SW 1271 (cell line): ENCODE measurements around the gene MANEAL.

ENCODE experiments used
- DNase-seq, 2 experiments: peaks; one replicate each; lab custom pipeline; 2025; lab: John Stamatoyannopoulos, UW

Gene MANEAL

DNA sequence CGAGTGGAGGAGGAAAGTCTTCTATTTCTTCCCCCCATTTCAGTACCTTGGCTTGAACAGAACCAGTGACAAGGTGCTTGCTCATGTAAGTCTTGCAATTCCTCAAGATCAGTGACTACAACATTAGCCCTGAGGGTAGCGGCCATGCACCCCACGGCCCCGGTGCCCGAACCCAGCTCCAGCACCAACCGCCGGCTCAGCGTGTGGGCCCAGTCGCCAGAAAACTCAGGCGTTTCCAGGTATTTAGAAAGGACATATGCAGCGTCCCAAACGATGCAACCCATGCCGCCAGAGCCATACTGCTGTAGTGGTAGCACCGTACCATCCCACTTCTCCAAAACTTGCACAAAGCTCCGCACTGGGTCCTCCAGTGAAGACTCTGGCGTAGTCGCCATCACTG is 11.2 kb upstream of the MANEAL start:
- no peak for DNase-seq

DNA sequence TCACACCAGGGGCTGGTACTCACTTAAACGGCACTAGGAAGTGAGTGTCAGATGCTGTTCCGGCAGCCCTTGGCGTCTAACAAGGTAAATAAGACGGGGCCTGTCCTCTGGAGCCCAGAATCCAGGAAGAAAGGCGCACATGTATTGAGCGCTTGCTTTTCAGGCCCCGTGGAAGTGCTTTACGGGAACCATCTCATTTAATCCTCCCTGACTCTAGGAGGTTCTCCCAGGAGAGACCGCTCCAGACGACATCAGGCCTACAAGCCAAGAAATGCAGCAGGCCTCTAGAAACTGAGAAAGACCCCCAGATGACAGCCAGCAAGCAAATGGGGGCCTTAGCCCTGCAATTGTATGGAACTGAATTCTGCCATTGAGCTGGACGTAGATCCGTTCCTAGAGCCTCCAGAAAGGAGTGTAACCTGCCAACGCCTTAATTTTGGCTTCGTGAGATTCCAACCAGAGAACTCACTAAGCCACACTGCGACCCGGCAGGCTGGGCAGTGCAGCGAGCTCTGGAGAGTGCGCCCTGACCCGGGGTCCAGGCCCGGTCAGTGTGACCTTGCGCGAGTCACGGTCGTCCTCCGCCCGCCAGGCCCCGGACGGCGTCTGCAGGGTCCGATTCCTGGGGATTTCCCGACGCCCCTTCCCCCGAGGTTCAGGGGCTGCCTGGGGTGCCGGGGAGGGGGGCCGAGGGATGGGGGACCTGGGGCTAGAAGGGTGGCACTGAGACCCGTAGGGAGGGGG is 532 bp upstream of the MANEAL start:
- DNase-seq = no peak

DNA sequence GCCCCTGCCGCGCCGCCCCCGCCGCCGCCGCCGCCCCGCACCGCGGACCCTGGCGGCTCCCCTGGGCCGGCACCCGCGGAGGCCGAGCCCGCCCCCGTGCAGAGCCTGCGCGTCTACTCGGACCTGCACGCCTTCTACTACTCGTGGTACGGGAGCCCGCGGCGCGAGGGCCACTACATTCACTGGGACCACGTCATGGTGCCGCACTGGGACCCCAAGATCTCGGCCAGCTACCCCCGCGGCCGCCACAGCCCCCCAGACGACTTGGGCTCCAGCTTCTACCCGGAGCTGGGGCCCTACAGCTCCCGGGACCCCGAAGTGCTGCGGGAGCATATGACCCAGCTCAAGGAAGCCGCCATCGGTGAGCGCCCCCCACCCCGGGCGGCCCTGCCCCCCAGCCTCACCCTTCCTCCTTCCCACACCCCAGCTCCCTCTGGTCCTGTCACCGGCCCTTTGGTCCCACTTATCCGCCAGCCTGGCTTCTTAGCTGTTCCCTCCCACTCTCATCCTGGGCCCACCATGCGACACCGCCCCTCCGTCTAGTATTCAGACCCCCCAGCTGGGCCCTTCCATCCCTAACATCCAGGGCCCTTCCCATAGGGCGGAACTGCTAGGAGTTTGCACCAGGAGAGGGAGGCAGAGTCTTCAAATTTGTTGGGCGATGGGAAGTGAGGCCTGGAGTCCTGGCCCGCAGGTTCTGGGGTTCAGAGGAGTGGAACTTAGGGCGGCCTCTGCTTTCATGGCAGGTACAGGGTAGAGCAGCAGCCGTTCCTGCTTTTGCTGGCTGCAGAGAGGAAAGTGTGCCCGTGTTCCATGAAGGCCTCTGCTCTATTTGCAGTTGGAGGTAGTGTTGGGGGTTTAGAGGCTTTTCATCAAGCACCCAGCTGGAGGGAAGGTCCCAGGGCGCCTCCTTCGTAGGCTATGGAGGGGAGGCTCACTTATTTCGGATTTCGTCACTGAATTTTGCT is 1.0 kb downstream of the MANEAL start:
- no peak for DNase-seq

DNA sequence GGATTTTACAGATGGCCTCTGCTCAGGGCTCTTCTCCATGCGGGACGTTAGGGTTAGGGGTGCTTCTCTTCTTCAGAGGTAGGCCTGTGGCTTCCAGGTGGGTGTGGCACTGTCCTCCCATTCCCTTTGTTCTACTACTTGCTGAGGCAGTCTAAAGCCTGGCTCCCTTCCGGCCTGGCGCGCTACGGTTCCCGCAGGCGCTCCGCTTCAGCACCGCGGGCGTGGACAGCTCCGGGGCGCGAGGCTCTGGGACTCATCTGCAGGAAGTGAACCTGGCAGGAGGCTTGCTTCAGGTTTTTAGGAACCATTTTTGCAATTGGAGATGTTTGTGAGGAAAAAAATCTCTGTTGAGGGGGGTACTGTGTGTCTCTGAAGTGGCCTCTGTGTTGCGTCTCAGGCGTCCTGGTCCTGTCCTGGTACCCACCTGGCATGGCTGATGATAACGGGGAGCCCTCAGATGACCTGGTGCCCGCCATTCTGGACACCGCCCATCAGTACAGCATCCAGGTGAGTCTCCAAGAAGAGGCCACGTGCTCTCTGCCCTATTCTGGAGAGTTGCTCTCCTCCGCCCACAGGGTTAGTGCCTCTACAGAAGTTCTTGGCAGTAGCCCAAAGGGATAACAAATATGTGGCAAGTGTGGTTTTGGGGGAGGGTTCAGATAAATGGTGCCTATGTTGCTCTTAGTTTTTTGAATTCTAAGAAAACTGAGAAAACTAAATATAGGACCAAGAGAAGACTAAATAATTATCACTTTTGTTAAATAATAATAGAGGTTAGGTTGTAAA is 1.9 kb downstream of the MANEAL start:
- DNase-seq = no peak

DNA sequence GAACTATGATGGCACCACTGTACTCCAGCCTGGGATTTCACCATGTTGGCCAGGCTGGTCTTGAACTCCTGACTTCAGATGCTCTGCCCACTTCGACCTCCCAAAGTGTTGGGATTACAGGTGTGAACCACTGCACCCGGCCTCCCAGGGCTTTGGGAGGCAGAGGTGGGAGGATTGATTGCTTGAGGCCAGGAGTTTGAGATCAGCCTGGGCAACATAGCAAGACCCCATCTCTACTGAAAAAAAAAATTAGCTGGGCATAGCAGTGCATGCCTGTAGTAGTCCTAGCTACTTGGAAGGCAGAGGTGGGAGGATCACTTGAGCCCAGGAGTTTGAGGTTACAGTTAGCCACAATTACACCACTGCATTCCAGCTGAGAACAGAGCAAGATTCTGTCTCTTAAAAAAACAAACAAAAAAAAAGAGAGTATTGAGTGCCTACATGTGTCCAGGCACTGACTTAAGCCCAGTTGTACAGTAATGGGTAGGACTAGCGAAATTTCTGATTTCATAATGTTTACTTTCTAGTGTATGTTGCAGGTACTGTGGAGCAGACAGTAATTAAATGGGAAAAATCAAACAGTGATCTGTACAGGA is 4.2 kb downstream of the MANEAL start:
- DNase-seq = no peak

DNA sequence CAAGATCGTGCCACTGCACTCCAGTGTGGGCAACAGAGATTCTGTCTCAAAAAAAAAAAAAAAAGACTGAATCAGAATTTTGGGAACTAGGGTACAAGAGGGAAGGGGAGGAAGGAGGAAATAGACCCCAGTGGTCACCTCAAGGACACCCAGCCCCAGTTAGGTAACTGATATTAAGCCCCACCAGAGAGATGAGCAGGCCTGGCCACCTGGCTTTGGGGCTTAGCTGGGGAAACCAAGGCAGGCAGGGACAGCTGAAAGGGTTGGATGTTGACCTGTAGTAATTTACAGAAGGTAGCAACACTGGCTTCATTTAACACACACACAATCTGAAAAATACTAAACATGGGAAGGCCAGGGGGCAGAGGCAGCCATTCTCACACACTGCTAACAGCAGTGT is 8.8 kb downstream of the MANEAL start:
- no peak for DNase-seq

DNA sequence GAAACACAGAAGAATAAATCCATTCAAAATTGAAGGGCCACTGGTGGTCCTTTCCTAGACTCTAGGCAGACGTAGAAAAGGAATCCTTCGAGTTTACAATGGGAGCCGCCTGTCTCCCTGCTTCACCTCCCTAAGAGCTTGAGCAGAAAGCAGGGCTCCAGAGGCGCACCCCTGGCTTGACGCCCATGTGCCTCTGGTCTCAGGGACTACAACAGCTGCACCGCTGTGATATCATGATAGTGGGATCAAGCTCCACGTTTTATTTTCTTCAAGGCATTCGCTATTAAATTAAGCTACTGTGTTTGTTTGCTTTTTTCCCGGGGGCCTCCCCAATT is 13.5 kb downstream of the MANEAL start:
- no peak for DNase-seq

DNA sequence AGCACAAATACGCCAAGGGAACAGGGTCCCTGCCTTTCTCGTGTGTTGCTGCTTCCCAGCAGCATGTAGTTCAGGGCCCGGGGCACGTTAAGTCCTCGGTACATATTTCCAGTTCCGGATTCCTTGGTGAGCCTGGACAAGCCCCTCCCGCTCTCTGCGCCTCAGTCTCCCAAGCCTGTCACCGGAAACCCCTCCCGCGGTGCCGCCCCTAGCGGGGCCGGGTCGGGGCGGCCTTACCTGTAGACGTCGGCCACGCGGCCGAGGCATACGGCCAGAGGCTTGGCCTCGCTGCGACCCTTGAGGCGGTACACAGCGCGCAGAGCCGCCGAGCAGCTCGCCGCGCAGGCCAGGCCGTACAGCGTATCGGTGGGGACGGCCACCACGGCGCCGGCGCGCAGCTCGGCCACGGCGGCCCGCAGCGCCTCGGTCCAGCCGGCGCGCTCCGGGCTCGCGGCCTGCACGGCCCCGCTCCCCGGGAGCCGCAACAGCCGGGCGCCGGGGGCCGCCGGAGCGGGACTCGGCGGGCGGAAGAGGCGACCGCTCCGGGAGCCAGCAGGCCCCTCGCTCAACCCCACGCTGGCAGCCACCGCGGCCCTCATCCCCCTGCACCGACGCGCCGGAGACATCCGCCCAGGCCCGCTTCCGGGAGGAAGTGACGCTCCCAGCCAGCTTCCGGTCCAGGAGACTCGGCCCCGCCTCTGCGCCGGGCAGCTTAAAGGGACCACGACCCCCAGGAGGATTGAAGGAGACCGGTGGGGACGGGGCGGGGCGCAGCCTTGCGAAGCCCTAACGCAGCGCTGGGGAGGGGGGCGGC is 14.1 kb downstream of the MANEAL start, which contains the start of the genes C1orf122 and YRDC:
Gene C1orf122 (plus strand): TSS at position 236 of the 814 bp plus-strand sequence. CDS start 615 bp downstream, outside the sequence.
Gene YRDC (minus strand): TSS at position 654 of the 814 bp plus-strand sequence. CDS start 28 bp downstream, at position 626.
- peak; percentile 74 to 81 for DNase-seq

DNA sequence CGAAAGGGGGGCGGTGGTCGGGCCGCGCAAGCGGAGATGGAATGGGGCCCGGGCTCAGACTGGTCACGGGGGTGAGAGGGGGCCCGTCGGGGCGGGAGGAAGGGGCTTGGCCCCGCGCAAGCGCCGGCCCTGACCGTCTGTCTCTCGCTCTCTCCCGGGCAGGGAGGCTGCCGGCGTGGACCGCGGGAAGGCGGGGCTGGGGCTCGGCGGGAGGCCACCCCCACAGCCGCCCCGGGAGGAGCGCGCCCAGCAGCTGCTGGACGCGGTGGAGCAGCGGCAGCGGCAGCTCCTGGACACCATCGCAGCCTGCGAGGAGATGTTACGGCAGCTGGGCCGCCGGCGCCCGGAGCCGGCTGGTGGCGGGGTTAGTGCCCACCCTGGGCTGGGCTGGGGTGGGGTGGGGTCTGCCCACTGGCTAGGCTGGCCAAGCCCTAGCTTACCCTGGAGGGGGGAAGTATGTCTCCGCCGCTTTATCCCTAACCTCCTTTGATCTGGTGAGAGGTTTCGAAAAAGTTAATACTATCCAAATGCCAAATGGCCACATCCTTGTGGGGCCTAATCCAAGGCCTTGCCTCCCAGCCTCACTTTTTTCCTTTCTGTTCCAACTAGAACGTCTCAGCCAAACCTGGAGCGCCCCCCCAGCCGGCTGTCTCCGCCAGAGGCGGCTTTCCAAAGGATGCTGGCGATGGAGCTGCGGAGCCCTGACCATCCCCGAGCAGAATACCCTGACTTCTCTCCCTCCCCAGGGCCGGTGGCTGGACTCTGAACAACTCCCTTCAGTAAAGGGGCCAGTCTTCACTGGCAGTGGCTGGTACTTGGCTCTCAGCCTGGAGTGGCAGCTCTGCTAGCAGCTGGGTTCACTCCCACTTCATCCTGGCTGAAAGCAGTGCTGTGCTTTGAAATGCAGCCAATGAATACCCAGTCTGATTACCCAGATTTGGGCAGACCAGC is 15.0 kb downstream of the MANEAL start:
- DNase-seq = peak; percentile 27 to 69

DNA sequence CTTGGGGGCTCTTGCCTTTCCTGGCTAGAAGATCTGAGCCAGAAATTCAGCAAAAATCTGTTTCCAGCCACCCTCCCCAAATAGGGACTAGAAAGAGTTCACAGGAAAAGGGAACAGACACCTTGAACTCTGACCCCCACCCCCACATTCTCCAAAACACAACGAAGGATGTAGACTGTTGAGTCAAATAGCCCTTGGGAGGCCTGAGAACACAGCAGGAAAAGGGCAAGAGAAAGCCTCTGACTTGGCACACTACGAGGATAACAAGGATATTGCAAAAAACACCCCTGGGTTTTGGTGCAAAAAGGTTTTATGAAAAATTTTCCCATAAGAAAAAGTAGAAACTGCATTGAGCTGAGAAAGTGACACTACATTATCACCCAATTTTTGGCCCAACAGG is 16.3 kb downstream of the MANEAL start:
- DNase-seq = no peak

DNA sequence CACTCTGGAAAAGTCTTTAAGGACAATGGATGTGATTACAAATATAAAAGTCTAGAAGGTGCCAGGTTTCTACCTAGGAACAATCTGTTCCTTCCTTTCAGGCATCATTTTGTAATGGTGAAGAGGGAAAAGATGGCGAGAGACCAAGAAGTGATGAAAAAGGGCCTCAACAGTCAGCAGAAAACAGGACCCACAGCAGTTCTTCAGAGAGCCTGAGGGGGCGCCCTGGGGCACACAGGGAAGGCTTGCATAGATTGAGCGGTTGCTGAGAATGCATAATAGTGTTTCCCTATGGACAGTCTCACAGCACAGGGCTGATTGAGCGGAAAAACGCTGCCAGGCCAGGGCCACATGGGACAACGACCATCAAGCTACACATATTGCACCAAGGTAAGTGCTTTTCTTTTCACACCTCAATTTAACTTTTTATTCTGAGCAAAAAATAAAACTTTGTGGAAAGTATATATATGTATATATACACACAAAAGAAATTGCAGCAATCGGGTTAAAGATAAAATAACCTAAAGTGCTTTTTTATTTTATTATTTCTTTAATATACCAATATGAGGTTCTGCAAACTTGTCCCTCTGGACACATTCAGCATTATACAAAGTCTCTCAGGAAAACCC is 17.5 kb downstream of the MANEAL start:
- peak; percentile 40 to 79 for DNase-seq

DNA sequence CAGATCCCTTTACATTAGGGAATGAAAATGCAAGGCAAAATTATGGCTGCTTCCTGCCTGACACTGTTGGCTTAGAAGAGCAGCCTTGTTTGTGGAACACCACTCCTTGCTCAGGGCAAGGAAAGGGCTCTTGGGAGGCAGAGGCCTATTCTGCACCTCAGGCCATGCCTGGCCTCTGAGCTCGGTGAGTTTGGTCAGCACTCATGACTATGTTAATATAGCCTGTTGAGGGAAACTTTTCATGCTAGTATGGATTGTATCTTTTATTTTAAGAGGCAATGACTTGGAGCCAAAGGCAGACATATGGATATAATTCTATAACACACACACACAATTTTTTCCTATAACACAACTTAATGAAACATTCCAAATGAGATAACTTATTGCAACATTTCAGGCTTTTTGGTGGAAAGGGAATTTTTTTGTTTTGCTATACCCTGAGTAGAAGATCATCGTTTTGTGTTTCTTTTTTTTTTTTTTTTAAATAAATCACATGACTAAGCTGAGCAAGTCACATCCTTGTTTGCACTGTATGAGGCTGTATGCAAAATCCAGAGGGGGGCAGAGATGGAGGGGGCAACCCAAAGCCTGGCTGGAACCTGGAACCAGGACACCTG is 20.0 kb downstream of the MANEAL start:
- no peak for DNase-seq

DNA sequence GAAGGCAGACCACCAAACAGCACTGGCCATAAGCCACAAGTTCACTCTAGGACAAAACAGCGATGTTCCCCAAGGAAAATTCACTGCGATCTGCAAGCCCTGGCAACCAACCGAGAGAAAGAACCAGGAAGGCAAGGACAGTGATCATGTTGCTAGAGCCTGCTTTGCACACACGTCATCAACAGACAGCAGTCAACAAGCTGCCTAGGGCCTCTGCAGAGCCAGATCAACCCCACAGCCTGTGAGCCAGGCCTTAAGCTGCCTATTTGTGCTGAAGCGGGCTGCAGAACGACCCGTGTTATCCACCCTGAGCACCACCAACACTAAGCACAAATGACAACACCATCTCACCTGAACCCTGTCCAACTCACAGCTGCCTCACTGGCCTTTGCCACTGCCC is 20.6 kb downstream of the MANEAL start:
- no peak for DNase-seq

DNA sequence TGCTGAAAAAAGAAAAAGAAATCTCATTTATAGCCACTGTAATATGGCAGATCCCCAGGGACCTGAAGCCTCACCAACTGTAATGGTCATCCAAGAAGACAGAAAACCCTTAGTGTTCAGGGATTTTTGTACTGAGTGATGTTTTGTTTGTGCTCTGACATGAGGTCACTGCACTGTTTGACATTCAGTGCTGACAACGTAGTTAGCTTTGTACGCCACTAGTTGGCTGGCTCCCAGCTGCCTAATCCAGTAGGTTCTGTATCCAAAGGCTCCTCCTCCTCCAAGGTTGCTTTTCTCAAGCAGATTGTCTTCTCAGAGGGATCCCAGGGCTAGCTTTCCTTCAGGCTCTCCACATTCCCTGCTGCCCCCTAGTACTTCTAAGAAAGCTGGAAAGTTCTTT is 23.8 kb downstream of the MANEAL start:
- DNase-seq = no peak

DNA sequence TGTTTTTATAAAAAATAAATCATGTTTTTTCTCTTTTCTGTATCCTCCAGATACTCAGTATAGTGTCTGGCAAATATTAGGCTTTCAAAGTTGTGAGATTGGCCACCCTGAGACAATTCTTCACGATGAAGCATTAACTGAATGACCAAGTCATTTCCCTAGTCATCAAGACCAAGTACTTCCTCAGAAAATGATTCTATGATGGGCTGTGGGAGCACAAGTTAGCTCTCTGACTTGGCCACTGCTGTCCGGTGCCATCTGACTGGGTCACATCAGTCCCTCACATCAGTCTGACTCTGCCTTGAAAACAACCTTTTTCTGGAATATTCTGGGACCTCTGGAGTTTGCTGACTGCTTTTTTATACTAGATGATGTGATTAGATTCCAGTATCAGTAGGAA is 27.8 kb downstream of the MANEAL start:
- DNase-seq = no peak

DNA sequence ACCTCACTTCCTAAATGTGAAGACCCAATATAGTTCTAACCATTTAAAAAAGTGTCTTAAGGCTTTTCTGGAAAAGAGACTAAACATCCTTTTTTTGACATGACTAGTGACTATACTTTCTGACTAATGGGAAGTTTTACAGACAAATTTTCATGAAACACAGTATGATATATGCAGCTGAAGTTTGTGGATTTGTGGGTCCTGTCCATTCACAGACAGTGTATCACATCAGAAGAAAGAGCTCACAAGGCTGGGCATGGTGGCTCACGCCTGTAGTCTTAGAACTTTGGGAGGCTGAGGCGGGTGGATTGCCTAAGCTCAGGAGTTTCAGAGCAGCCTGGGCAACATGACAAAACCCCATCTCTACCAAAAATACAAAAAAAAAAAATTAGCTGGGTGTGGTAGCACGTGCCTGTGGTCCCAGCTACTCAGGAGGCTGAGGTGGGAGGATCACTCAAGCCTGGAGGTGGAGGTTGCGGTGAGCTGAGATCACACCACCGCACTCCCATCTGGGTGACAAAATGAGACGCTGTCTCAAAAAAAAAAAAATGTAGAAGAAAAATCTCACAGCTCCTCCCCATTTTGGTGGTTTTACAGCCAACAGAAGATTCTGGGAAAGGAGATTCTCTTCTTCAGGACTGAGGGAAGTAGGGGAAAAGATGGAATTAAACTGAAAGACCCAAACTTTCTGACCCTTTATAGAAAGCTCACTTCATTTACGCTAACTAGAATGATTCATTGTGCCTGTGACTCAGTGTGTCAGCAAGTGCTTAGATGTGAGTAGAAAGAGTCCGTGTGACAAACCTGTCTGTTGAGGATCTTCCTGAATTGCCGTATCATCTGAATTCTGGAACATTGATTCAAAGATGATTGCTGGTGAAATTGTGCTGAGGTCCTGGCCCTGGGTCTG is 29.5 kb downstream of the MANEAL start:
- no peak for DNase-seq

DNA sequence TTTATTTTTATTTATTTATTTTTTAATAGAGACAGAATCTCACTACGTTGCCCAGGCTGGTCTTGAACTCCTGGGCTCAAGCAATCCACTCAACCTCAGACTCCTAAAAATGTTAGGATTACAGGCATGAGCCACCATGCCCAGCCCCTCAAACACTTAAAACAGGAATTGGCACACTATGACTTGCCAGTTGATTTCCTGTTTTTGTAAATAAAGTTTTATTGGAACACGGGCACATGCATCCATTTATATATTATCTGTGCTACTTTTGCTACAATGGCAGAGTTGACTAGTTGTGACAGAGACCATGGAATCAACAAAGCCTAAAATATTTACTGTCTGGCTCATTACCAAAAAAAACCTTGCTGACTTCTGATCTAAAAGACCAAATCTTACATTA is 30.4 kb downstream of the MANEAL start:
- DNase-seq = no peak

DNA sequence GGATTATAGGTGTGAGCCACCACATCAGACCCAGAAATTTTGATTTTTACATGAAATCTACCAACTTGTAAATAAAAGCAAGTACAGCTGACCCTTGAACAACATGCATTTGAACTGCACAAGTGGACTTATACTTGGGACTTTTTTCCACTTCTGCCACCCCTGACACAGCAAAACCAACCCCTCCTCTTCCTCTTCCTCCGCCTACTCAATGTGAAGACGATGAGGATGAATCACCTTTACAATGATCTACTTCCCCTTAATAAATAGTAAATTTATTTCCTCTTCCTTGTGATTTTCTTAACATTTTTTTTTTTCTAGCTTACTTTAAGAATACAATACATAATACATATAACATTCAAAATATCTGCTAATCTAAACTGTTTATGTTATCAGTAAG is 31.9 kb downstream of the MANEAL start:
- no peak for DNase-seq
